ENCODE measurements around the gene MMP11.
A peak's percentile ranks its signal among the peaks of the same experiment; 100 is the strongest.

The MMP11 gene

DNA sequence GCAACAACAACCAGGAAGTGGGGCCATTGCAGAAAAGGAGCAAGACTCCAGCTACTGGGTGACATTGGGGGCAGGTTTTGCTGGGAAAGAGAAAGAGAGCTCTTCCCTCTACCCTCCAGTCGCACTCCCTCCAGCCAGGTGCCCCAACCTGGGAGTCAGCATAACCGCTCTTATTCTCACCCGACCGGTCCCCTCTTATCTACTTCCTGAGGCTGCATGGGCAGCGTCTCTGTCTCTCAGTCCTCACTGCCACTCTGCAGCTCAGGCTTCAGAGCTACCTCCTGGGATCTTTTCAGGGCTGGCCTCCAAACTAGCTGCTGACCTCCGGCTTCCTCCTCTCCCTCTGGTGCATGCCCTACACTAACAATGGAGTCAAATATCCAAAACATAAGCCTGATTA, 26.9 kb upstream of the MMP11 start:
- TF ChIP-seq, protein P1, sequence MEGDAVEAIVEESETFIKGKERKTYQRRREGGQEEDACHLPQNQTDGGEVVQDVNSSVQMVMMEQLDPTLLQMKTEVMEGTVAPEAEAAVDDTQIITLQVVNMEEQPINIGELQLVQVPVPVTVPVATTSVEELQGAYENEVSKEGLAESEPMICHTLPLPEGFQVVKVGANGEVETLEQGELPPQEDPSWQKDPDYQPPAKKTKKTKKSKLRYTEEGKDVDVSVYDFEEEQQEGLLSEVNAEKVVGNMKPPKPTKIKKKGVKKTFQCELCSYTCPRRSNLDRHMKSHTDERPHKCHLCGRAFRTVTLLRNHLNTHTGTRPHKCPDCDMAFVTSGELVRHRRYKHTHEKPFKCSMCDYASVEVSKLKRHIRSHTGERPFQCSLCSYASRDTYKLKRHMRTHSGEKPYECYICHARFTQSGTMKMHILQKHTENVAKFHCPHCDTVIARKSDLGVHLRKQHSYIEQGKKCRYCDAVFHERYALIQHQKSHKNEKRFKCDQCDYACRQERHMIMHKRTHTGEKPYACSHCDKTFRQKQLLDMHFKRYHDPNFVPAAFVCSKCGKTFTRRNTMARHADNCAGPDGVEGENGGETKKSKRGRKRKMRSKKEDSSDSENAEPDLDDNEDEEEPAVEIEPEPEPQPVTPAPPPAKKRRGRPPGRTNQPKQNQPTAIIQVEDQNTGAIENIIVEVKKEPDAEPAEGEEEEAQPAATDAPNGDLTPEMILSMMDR (IDR thresholded peaks at IDR 0.05), result no peak
- TF ChIP-seq ZFX (IDR thresholded peaks at IDR 0.05; ENCODE audit: borderline replicate concordance), result no peak
- no peak overlapping the region for H3K27ac ChIP-seq

DNA sequence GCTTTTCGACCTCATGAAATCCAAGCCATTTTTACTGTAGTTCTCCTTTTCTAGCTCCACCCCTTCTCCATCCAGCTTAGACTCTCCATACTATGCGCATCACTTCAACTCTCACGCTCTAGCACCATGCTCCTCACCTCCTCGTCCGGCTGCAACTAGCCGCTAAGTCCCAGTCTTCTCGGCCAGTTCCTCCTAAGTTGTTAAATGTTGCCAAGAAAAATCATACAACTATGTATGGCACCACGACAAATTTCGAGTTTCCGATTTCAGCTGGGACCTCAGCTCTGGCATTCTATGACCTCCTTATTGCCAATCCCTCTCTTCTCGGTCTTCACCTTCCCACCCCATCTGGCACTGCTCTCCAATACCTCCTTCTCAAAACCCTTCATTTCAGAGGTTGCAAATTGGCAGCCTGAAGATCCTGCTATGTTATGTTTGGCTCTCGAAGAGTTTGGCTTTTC, 22.8 kb upstream of the MMP11 start:
- no peak for TF ChIP-seq ZFX (IDR thresholded peaks at IDR 0.05; ENCODE audit: borderline replicate concordance)
- TF ChIP-seq, protein P1 (IDR thresholded peaks at IDR 0.05), result no peak
- H3K27ac ChIP-seq, result peak overlapping the region; percentile 97

DNA sequence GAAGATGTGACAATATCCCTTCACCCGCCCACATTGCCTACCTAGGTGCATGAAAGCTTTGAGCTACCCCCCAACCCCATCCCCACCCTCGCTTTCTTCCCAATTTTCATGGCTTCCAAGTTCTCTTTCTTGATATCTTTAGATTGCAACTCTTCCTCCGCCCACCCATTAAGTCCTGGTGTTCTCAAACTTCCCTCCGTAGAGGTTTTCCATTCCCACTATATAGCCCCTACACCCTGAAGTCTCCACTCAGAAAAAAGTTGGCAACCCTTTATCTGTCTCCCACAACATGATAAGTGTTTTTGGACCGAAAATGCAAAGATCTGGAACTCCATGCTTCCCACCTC, 22.3 kb upstream of the MMP11 start:
- TF ChIP-seq ZFX (IDR thresholded peaks at IDR 0.05; ENCODE audit: borderline replicate concordance), result no peak
- TF ChIP-seq, protein P1 (IDR thresholded peaks at IDR 0.05), result no peak
- peak overlapping the region; percentile 97 for H3K27ac ChIP-seq

DNA sequence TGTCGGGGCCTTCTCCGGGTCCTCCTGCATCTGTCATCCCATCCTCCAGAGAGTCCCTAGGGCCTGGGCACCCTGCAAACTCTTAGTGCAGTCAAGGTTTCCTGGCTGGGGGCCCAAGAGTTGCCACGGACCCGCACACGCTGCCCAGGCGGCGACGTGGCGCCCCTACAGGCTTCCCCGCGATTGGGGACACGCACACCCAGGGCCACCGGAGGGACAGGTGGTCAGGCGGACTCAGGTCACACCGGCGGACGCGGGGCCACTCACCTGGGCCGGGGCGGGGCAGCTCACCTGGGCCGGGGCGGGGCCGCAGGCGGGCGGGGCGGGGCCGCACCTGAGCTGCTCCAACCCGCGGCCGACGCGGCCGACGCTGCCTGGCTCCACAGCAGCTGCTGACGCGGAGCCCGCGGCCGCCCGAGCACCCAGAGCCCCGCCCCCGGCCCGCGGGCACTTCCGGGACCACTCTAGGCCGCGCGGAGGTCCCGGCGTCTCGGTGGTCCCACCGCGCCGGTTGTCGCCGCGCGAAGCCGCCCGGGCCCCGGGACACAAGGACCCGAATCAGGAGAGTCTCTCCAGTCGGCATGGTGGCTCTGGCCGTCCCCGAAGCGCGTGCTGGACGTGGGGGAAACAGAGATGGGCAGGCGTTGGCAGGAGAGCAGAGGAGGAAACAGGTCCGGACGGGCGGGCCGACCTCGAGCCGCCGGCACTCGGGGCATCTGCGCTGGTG, 21.8 kb upstream of the MMP11 start, which contains the start of gene ZNF70:
TSS of gene ZNF70 (minus strand) at position 399 of the 727 bp plus-strand sequence. CDS start 5,972 bp downstream, outside the sequence.
- peak within 1 kb of the TSS; percentile 97 for H3K27ac ChIP-seq
- TF ChIP-seq ZFX (IDR thresholded peaks at IDR 0.05; ENCODE audit: borderline replicate concordance), result no peak
- TF ChIP-seq, protein P1 (IDR thresholded peaks at IDR 0.05), result peak; percentile 13; the same call in 1 of the 2 replicates

DNA sequence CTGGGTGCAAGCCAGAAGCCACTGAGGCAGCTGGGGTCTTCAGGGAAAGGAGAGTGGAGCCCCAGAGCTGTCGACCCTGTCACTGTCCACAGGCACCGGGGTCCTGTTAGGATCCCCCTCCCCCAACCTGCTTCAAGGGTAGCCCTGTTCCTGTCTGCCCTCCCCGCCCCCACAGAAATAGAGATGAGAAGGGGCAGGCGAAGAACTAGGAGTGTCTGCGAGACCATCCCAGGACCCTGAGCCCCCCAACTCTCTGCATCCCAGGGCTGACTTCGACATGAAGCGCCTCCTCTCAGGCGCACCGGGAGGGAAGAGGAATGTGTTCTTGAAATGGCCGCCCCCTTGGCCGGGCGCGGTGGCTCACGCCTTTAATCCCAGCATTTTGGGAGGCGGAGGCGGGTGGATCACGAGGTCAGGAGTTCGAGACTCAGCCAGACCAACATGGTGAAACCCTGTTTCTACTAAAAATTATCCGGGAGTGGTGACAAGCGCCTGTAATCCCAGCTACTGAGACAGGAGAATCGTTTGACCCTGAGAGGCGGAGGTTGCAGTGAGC, 21.1 kb upstream of the MMP11 start:
- TF ChIP-seq ZFX (IDR thresholded peaks at IDR 0.05; ENCODE audit: borderline replicate concordance), result no peak
- TF ChIP-seq, protein P1 (IDR thresholded peaks at IDR 0.05), result no peak

DNA sequence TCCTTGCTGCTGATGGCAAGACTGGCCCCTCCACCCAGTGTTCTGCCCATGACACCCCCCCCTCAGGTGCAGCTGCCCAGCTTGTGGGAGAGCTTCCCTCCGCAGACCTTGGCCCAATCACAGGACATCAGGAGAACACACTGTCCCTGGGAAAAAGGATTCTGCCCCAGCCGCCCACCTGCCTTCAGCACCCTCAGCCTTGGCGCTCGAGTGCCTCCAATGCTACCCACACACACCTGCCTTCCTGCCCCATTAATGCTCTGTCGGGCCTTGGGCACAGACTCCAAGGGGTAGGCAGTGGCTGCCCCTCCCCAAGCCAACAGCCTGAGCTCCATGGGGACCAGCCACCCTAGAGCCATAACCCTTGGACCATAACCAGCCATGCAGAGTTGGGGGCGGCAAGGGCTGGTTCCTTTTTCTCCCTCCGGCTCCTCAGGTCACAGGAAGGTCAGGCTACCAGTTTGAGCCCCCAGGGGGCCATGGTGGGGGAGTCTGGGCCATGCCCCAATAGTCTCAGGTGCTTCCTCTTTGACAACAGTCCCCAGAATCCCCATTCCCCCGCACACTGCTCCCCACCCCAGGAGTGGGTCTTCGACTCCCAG, 20.5 kb upstream of the MMP11 start:
- no peak for TF ChIP-seq ZFX (IDR thresholded peaks at IDR 0.05; ENCODE audit: borderline replicate concordance)
- TF ChIP-seq, protein P1 (IDR thresholded peaks at IDR 0.05), result no peak
- H3K27ac ChIP-seq, result peak overlapping the region; percentile 97

More for the DNA sequence above, 21.1 kb upstream of the MMP11 start:
- H3K27ac ChIP-seq, result peak overlapping the region; percentile 97

DNA sequence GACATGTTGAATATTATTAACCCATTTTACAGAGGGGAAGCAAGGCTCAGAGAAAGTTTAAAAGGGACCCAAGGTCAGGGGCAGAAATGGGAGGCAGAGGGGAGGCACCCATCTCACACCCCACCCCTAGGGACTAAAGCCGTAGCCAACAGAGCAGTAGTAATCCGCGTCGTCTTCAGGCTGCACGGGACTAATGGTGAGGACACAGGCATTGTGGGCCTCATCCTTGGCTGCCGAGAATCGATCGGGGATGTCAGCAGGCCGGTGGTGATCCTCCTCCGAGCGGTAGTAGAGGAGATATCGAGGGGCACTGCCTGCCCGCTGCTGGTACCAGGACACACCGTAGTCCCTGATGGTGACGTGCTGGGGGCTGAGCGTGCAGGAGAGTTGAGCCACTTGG, 19.9 kb upstream of the MMP11 start:
- no peak overlapping the region for H3K27ac ChIP-seq
- TF ChIP-seq, protein P1 (IDR thresholded peaks at IDR 0.05), result no peak
- TF ChIP-seq ZFX (IDR thresholded peaks at IDR 0.05; ENCODE audit: borderline replicate concordance), result no peak
